GM19023 (cell line): Measurements from ENCODE around the gene GINS3.

Experiments used
- ATAC-seq: cut with Tn5 transposase; IDR thresholded peaks from one replicate; pipeline ENCODE4 v1.9.1; 2021; ENCODE audit warnings: mild to moderate bottlenecking, moderate library complexity; ENCODE audit not compliant: unreplicated experiment

GINS3 gene

GRCh38 chr16:58422809-58423208, 30.5 kb downstream of the GINS3 start:
- ATAC-seq: no peak

- ATAC-seq: no peak
Measured at GRCh38 chr16:58425245-58425644, 33.0 kb downstream of the GINS3 start.

GRCh38 chr16:58425756-58426494, 33.7 kb downstream of the GINS3 start:
- peak; percentile 78 for ATAC-seq

DNA sequence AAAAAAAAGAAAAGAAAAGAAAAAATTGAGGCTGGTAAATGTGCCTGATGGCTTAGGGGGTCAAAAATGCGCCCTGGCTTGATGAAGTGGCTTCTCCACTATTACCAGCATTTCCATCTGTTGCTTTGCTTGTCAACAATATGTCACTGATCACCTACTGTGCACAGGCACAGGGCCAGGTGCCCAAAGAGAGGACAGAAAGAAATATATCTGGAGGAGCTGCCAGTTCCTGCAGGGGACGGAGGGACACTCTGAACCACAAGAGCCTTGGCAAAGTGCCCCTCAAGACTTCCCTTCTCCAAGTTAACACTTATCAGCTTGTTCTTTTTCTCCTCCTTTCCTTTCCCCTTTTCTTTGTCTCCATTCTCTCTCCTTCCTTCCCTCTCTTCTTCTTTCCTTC, 34.7 kb downstream of the GINS3 start:
- no peak for ATAC-seq

- no peak for ATAC-seq
Measured at GRCh38 chr16:58428621-58429542, 36.6 kb downstream of the GINS3 start.

- no peak for ATAC-seq
Measured at GRCh38 chr16:58430718-58431117, 38.4 kb downstream of the GINS3 start.

- no peak for ATAC-seq
Measured at GRCh38 chr16:58433569-58433951, 41.3 kb downstream of the GINS3 start.

DNA sequence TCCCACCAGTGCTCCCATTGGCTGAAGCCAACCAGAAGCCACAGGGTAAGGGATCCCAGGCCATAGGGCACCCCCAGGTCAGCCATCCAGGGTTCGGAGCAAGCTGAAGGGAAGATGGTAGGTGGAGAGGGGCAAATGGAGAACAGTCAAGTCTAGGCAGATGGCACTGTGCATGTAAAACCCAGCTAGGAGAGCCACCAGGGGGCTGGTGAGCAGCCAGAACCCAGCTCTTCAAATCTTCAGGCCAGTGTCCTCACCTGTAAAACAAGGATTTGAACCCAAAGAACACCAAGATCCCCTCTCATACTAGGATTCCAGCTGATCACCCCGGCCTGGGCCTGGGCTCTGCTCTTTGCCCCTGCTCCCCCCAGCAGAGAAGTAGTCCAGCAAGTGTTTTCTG, 43.5 kb downstream of the GINS3 start:
- no peak for ATAC-seq

DNA sequence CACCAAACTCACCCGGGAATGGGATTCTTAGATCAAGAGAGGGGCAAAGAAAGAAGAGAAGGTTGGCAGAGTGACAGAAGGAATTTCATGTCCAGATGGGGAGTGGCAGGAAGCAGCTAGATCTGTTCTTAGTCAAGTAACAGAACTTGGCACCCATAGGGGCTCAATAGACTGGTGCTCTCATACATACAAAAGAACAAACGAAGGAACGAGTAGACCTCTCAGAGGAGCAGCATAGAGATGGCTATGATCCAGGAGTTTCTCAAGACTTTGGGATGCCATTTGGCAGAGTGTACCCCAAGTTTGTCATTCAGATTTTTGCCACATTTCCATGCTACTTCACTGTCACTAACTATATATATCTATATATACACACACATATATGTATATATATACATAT, 47.9 kb downstream of the GINS3 start:
- ATAC-seq: no peak

DNA sequence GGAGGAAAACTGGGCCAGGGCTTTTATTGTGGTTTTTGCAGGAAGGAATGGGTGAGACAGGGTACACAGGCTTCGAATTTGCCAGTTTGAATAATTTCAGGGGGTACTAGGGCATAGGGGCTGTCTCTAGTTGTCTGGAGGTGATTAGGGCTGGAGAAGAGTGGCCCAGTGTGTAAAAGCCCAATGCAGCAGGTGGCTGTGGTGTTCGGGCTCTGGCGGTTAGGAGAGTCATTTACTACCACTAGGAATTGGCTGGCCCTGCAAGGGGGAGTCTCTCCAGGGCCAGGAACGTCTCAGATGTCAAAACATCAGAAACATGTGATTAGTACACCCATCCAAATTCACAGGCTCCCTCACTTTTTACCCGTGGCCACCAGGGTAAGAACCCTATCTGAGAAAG, 50.3 kb downstream of the GINS3 start:
- no peak for ATAC-seq

- ATAC-seq: no peak
Measured at GRCh38 chr16:58443783-58444182, 51.5 kb downstream of the GINS3 start.

GRCh38 chr16:58444265-58444664, 52.0 kb downstream of the GINS3 start:
- no peak for ATAC-seq

DNA sequence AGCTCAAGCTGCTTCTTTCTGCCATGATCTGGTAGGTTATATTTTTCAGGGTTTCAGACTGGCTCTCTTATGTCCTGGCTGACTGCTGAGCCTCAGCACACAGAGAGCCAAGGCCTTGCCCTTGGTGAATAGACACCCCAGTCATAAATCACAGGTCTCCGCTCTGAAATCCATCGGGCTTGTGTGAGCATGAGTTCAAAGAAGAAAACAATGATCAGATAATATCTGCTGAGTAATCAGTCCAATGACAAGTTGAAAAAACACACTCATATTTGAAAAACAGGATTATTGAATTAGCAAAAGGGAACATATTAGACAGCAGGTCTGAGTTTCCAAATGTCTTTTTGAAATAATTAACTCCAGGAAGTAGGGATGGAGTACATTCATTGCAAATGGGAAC, 56.6 kb downstream of the GINS3 start:
- no peak for ATAC-seq

- ATAC-seq: no peak
Measured at GRCh38 chr16:58449306-58449705, 57.0 kb downstream of the GINS3 start.

GRCh38 chr16:58449768-58450167, 57.5 kb downstream of the GINS3 start:
- ATAC-seq: no peak

GRCh38 chr16:58450590-58450989, 58.3 kb downstream of the GINS3 start:
- ATAC-seq: no peak

DNA sequence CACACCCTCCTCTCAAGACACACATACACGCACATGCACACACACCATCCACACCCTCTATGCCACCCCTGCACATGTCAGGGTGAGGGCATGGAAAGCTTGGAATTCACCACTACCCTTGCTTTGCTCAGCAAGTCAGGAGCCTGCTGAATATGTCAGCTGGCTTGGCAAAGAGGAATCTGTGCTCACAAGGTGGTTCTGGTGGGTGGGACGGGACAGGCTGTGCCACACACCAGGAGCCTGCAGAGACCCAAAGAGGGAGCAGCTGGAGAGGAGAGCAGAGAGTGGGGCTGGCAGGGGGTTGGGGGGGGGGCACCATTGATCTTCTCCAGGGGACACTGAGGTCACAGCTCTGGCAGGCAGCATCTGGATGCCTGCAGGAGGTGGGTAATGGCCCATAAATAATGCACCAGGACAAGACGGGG, 59.0 kb downstream of the GINS3 start:
- ATAC-seq: no peak

DNA sequence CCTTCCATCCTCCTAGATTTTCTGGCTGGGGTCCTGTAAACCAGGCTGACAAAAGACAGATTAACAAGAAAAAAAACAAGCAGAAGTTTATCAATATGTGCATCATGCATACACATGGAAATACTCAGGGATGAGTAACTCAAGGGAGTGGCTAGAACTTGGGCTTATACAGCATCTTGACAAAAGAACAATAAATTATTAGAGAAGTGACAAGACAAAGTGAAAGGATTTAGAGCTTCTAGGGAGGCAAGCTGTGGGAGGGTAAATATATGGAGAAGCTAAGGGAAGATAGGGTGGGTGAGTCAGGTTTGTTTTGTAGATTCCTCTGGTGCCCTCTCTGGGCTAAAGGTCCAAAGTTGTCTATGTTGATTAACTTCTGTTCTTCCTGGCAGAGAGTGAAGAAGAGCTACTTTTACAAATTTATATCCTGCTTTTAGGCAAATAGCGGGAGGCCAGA, 59.7 kb downstream of the GINS3 start:
- no peak for ATAC-seq

DNA sequence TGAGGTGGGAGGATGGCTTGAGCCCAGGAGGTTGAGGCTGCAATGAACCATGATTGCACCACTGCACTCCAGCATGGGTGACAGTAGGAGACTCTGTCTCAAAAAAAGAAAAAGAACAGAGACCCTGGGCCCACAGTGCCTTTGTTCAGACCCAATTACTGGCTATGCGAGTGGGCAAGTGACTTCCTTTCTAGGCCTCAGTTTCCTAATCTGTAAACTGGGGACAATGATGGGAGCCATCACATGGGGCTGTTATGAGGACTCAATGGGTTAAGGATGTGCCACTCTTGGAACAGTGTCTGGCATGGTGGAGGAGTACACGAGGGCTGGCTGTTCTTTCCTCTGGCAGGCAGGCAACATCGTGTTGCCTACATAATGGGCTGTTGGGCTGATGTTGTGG, 60.4 kb downstream of the GINS3 start:
- ATAC-seq: no peak

GRCh38 chr16:58454178-58454577, 61.9 kb downstream of the GINS3 start:
- ATAC-seq: no peak

DNA sequence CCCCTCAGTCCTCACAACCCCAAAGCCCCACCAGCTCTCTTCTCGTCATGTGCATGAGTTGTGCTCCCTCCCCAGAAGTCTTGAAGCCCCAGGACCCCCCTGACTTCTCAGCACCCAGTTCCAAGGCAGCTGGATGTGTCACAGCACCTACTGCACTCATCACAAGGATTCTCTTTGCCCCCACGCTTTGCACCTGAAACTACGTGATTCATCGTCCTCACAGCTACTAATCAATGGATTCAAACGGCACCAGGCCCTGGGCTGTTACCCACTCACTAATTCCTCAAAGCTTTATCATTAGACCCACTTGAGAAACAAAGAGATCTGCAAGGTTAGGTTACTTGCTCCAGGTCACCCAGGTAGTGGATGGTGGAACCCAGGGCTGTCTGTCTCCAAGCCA, 62.6 kb downstream of the GINS3 start:
- ATAC-seq: no peak
